HG03064 (cell line): Measurements from ENCODE around the gene LRBA.

Experiments used
- ATAC-seq: cut with Tn5 transposase; IDR thresholded peaks from one replicate; pipeline ENCODE4 v1.9.1; 2021; ENCODE audit warnings: low read depth; ENCODE audit not compliant: unreplicated experiment

LRBA gene

GRCh38 chr4:150315691-150316090 lies 699.4 kb downstream of the LRBA start:
- no peak for ATAC-seq

GRCh38 chr4:150315175-150315574 lies 699.9 kb downstream of the LRBA start:
- no peak for ATAC-seq

GRCh38 chr4:150314031-150314430 lies 701.1 kb downstream of the LRBA start:
- no peak for ATAC-seq

GRCh38 chr4:150310159-150310895 lies 704.8 kb downstream of the LRBA start:
- ATAC-seq, result no peak

GRCh38 chr4:150308824-150309472 lies 706.1 kb downstream of the LRBA start:
- ATAC-seq, result no peak

GRCh38 chr4:150306719-150307118 lies 708.4 kb downstream of the LRBA start:
- ATAC-seq, result no peak

- no peak for ATAC-seq
These were observed 709.1 kb downstream of the LRBA start for GRCh38 chr4:150305995-150306394.

GRCh38 chr4:150302553-150302952 lies 712.5 kb downstream of the LRBA start:
- ATAC-seq, result no peak

- no peak for ATAC-seq
These were observed 715.3 kb downstream of the LRBA start for GRCh38 chr4:150299816-150300215.

GRCh38 chr4:150297861-150298474 lies 717.1 kb downstream of the LRBA start:
- no peak for ATAC-seq

- no peak for ATAC-seq
These were observed 725.2 kb downstream of the LRBA start for GRCh38 chr4:150289881-150290280.

- no peak for ATAC-seq
These were observed 725.9 kb downstream of the LRBA start for GRCh38 chr4:150289198-150289597.

- no peak for ATAC-seq
These were observed 728.4 kb downstream of the LRBA start for GRCh38 chr4:150286656-150287055.

- no peak for ATAC-seq
These were observed 731.4 kb downstream of the LRBA start for GRCh38 chr4:150283689-150284088.

GRCh38 chr4:150280975-150281374 lies 734.1 kb downstream of the LRBA start:
- no peak for ATAC-seq

- ATAC-seq, result no peak
These were observed 734.8 kb downstream of the LRBA start for GRCh38 chr4:150280081-150280895.

- ATAC-seq, result no peak
These were observed 736.9 kb downstream of the LRBA start for GRCh38 chr4:150278206-150278605.

- ATAC-seq, result no peak
These were observed 746.6 kb downstream of the LRBA start for GRCh38 chr4:150268444-150268843.

GRCh38 chr4:150265806-150266205 lies 749.3 kb downstream of the LRBA start:
- ATAC-seq, result no peak

GRCh38 chr4:150264595-150265161 lies 750.4 kb downstream of the LRBA start:
- no peak for ATAC-seq

GRCh38 chr4:150262611-150263010 lies 752.5 kb downstream of the LRBA start:
- ATAC-seq, result no peak
